Stomach (tissue), 9 donors: ENCODE measurements around the gene C1orf174. TPM values are rescaled to one million over a fixed set of nuclear protein-coding genes. Genes with fewer than 3 reads are reported as not detected.

Source experiments
- DNase-seq, 2 donors: peaks; one replicate each; pipeline versions ENCODE4 v3.0.0 to v3.0.0-alpha.2; 2013 to 2019
- H3K27ac ChIP-seq, 5 donors: fragments of 200-600 bp in 4 of 5; sonication (generic) in 4 of 5; one replicate each; pipeline ENCODE4 v1.5.1; 2013 to 2019; ENCODE audit warnings: mild to moderate bottlenecking in 1 of 5, moderate library complexity in 1 of 5
- H3K27me3 ChIP-seq, 3 donors: fragments of 200-600 bp; sonication (generic); one replicate each; pipeline ENCODE4 v1.5.1; 2017 to 2019; ENCODE audit warnings: mixed run types in 1 of 3
- H3K36me3 ChIP-seq, 4 donors: fragments of 200-600 bp; sonication (generic); 1 replicate in 3 of 4; 2 replicates in 1 of 4; pipeline ENCODE4 v1.5.1; 2016 to 2019
- H3K4me1 ChIP-seq, 4 donors: fragments of 200-600 bp; sonication (generic); one replicate each; pipeline ENCODE4 v1.5.1; 2016 to 2019
- H3K4me3 ChIP-seq, 4 donors: fragments of 200-600 bp; sonication (generic) in 3 of 4; one replicate each; pipeline ENCODE4 v1.5.1; 2016 to 2019; ENCODE audit warnings: mild to moderate bottlenecking in 1 of 4
- H3K9me3 ChIP-seq, 4 donors: fragments of 200-600 bp; sonication (generic); one replicate each; pipeline ENCODE4 v1.5.1; 2016 to 2019
- CTCF ChIP-seq, 7 experiments: fragments of 450-650 bp in 4 of 7; fragments of 200-600 bp in 3 of 7; sonication (generic) in 3 of 7; IDR thresholded peaks; one replicate each; pipeline ENCODE4 v1.5.1; 2016 to 2019; ENCODE audit warnings: antibody characterized with exemption in 7 of 7, control low read depth in 2 of 7, mild to moderate bottlenecking in 1 of 7
- EP300 ChIP-seq: sonication (generic); formaldehyde crosslinking; IDR thresholded peaks from one replicate; pipeline ENCODE4 v1.6.1; 2017; ENCODE audit warnings: antibody characterized with exemption
- POLR2A ChIP-seq, 4 donors: fragments of 450-650 bp; IDR thresholded peaks; one replicate each; pipeline ENCODE4 v1.6.1; 2016; ENCODE audit warnings: antibody characterized with exemption in 4 of 4, control low read depth in 2 of 4, mild to moderate bottlenecking in 1 of 4, moderate library complexity in 1 of 4
- POLR2AphosphoS5 ChIP-seq, 3 donors: sonication (generic); formaldehyde crosslinking; IDR thresholded peaks; one replicate each; pipeline ENCODE4 v1.6.1; 2016; ENCODE audit warnings: antibody characterized with exemption in 3 of 3
- WGBS, 5 donors: extraction: QIAGEN DNeasy Blood & Tissue Kit in 3 of 5; methylation state at CpG; one replicate each; pipeline versions ENCODE4 v1.1.5 to v1.1.7; 2013 to 2018; 5-methylcytosine and 5-hydroxymethylcytosine counted together
- intact Hi-C: fragments of 100-400 bp; cut with DNase I; formaldehyde crosslinking; loops from one replicate; pipeline ENCODE4 v1.15.1; 2023; ENCODE audit warnings: low total_unique reads
- polyA plus RNA-seq, 3 donors: library from polyadenylated mRNA; stranded (reverse); fragments of 200-250 nt; gene quantifications; one replicate each; pipeline ENCODE4 v1.2.3, GENCODE V29; 2013
- total RNA-seq, 5 donors: library from RNA; depleted of rRNA; stranded (reverse); fragments of >200 nt; gene quantifications; one replicate each; pipeline versions ENCODE4 v1.1.0 to v1.2.3, GENCODE V29; 2014 to 2016
- donor health status: healthy with polysubstance abuse.
- donor health status: Bipolar disorder and iron deficiency.
- donor health status: healthy.

The C1orf174 gene
- total and polyA plus RNA-seq, 8 donors = 13.1 to 124 (median 18.2) TPM

- no peak for DNase-seq
- H3K4me3 ChIP-seq = no peak overlapping the region
- no peaks in the 10 kb centered on the region for H3K27me3 ChIP-seq
- peaks cover 44 to 98% (median 94%) of the 10 kb centered on the region in 4 donors for H3K36me3 ChIP-seq
- H3K4me1 ChIP-seq = no peaks in the 10 kb centered on the region
- peaks cover 0 to 17% (median 14%) of the 10 kb centered on the region in 4 donors for H3K9me3 ChIP-seq
- intact Hi-C loops = no loop called here
- WGBS, 5 donors = 94 to 96% (median 96%) methylated on average over 22 to 23 of the region's 23 CpGs
- H3K27ac ChIP-seq = no peak overlapping the region
- TF ChIP-seq EP300 = no peak
- TF ChIP-seq POLR2AphosphoS5 (IDR thresholded peaks at IDR 0.05) = no peak
- TF ChIP-seq CTCF (IDR thresholded peaks at IDR 0.05) = no peak
- TF ChIP-seq POLR2A (IDR thresholded peaks at IDR 0.05) = no peak
Observed at GRCh38 chr1:3874736-3875135, 25.3 kb downstream of the C1orf174 start.

DNA sequence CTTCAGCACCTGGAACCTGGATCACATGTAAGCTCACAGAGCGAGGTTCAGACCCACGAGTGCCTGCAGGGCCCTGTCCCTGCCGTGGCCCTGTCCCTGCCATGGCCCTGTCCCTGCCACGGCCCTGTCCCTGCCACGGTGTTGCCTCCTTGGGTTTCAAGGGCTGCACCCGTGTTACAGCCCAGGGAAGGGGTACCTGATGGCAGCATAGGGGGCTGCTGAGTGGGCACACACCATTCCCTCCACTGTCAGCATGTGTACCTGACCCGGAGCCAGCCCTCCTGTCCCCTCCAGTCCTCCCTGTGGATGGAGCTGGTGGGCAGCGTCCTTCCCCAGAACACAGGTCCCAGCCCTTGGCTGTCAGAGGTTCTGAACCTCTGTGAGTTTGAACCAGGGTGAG lies 27.5 kb downstream of the C1orf174 start:
- WGBS, 5 donors = 89 to 95% (median 94%) methylated on average over 2 to 8 of the region's 8 CpGs
- H3K4me1 ChIP-seq = no peaks in the 10 kb centered on the region
- TF ChIP-seq POLR2AphosphoS5 (IDR thresholded peaks at IDR 0.05) (no peak), CTCF (IDR thresholded peaks at IDR 0.05) (no peak), EP300 (no peak), POLR2A (IDR thresholded peaks at IDR 0.05) (no peak)
- intact Hi-C loops = no loop called here
- H3K36me3 ChIP-seq = peaks cover 53 to 97% (median 94%) of the 10 kb centered on the region in 4 donors
- H3K27ac ChIP-seq = no peak overlapping the region
- no peaks in the 10 kb centered on the region for H3K9me3 ChIP-seq
- no peak overlapping the region for H3K4me3 ChIP-seq
- H3K27me3 ChIP-seq = no peaks in the 10 kb centered on the region
- DNase-seq = no peak

GRCh38 chr1:3871451-3871805 lies 28.6 kb downstream of the C1orf174 start:
- H3K27me3 ChIP-seq = no peaks in the 10 kb centered on the region
- H3K27ac ChIP-seq = no peak overlapping the region
- H3K9me3 ChIP-seq = no peaks in the 10 kb centered on the region
- H3K36me3 ChIP-seq = peaks cover 52 to 97% (median 96%) of the 10 kb centered on the region in 4 donors
- no peak for DNase-seq
- no peak for TF ChIP-seq POLR2AphosphoS5 (IDR thresholded peaks at IDR 0.05)
- TF ChIP-seq CTCF (IDR thresholded peaks at IDR 0.05) = no peak
- TF ChIP-seq EP300 = no peak
- no peak for TF ChIP-seq POLR2A (IDR thresholded peaks at IDR 0.05)
- WGBS, 5 donors = 94 to 97% (median 94%) methylated on average over 7 of the region's 7 CpGs
- H3K4me1 ChIP-seq = no peaks in the 10 kb centered on the region
- intact Hi-C loops = no loop called here
- no peak overlapping the region for H3K4me3 ChIP-seq

GRCh38 chr1:3869751-3870301 lies 30.2 kb downstream of the C1orf174 start:
- intact Hi-C loops = no loop called here
- Histone ChIP-seq H3K36me3 (peaks cover 41 to 92% (median 89%) of the 10 kb centered on the region in 4 donors), H3K4me1 (peaks cover 0 to 6% (median 0%) of the 10 kb centered on the region in 4 donors), H3K27ac (no peak overlapping the region), H3K9me3 (no peaks in the 10 kb centered on the region), H3K4me3 (no peak overlapping the region), H3K27me3 (no peaks in the 10 kb centered on the region)
- TF ChIP-seq POLR2A (IDR thresholded peaks at IDR 0.05) = no peak
- TF ChIP-seq EP300 = no peak
- TF ChIP-seq CTCF (IDR thresholded peaks at IDR 0.05) = no peak
- TF ChIP-seq POLR2AphosphoS5 (IDR thresholded peaks at IDR 0.05) = no peak
- DNase-seq = peak in 1 of 2 donors; percentile 53
- 67 to 89% (median 76%) methylated on average over 3 to 18 of the region's 18 CpGs for WGBS, 5 donors
